Left lung (tissue), 10 donors: ENCODE measurements around the gene CORO6. TPM values are rescaled to one million over a fixed set of nuclear protein-coding genes. Genes with fewer than 3 reads are reported as not detected.

Source experiments
- ATAC-seq: fragments of 200-7000 bp; cut with Tn5 transposase; one replicate; pipeline ENCODE4 v1.9.1; 2020; ENCODE audit warnings: moderate library complexity
- DNase-seq, 4 donors: peaks; one replicate each; pipeline ENCODE4 v3.0.0-alpha.2; 2013 to 2020
- H3K27ac ChIP-seq, 2 donors: fragments of 200-600 bp; sonication (generic) in 1 of 2; one replicate each; pipeline versions ENCODE4 v1.5.0 to v1.8.0; 2020 to 2021
- H3K27me3 ChIP-seq, 2 donors: fragments of 200-600 bp; sonication (generic) in 1 of 2; one replicate each; pipeline versions ENCODE4 v1.5.0 to v1.8.0; 2020 to 2021
- H3K36me3 ChIP-seq, 2 donors: fragments of 200-600 bp; sonication (generic) in 1 of 2; one replicate each; pipeline versions ENCODE4 v1.5.0 to v1.8.0; 2020 to 2021
- H3K4me1 ChIP-seq, 2 donors: fragments of 200-600 bp; one replicate each; pipeline ENCODE4 v1.8.0; 2021
- H3K4me3 ChIP-seq, 2 donors: fragments of 200-600 bp; sonication (generic) in 1 of 2; one replicate each; pipeline versions ENCODE4 v1.5.0 to v1.8.0; 2020 to 2021; ENCODE audit warnings: mild to moderate bottlenecking in 1 of 2
- H3K9me3 ChIP-seq, 2 donors: fragments of 200-600 bp; sonication (generic) in 1 of 2; one replicate each; pipeline versions ENCODE4 v1.5.0 to v1.8.0; 2020 to 2021
- intact Hi-C, 2 donors: fragments of 100-400 bp; cut with DNase I; formaldehyde crosslinking; loops; one replicate each; pipeline versions ENCODE4 v1.11.2 to v1.14.2; 2022
- polyA plus RNA-seq, 6 donors: library from polyadenylated mRNA; unstranded; fragments of 120-200 nt; gene quantifications; one replicate each; pipeline ENCODE4 v1.2.1, GENCODE V29; 2013; ENCODE audit not compliant: insufficient read length in 6 of 6
- total RNA-seq, 2 donors: library from RNA; stranded (reverse); fragmentation: NEBNext Ultra II Directional; extraction: Animal tissue kit (Norgen Biotek cat#: 25700); gene quantifications; one replicate each; pipeline ENCODE4 v1.2.1, GENCODE V29; 2021
- TF ChIP-seq, protein P1 (sequence below), 2 donors: fragments of 200-600 bp; sonication (generic) in 1 of 2; IDR thresholded peaks; one replicate each; pipeline versions ENCODE4 v1.5.0 to v1.8.0; 2021; ENCODE audit warnings: antibody characterized with exemption in 2 of 2
- donor health status: DM: no; HTN: yes; CAD: no.
- donor health status: DM: no; HTN: no; CAD: no.

The CORO6 gene
- total and polyA plus RNA-seq, 8 donors, result 3.8 to 6.9 (median 4.2) TPM

DNA sequence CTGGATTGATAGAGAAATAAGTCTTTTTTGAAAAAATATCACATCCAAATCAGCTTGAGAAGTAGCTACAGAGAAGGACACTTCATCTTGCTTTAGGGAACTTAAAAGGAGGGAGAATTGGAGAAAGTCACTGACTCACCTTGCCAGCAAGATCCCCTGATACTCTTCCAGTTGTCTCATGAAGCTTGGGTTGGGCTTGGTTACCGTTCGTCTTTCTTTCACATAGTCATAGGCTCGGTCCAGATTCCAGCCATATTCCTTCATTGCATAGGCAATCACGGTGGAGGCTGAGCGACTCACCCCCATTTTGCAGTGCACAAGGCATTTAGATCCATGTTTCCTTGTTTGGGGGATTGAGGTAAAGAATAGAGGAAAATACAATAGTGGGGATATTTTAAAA is 25.3 kb upstream of the CORO6 start:
- Histone ChIP-seq H3K4me3 (no peak overlapping the region), H3K27me3 (no peaks in the 10 kb centered on the region), H3K9me3 (no peaks in the 10 kb centered on the region), H3K27ac (peak overlapping the region in 1 of 2 donors; percentile 13), H3K36me3 (peaks cover 0 to 88% of the 10 kb centered on the region in 2 donors), H3K4me1 (peaks cover 13 to 38% of the 10 kb centered on the region in 2 donors)
- no peak for ATAC-seq
- TF ChIP-seq, protein P1, sequence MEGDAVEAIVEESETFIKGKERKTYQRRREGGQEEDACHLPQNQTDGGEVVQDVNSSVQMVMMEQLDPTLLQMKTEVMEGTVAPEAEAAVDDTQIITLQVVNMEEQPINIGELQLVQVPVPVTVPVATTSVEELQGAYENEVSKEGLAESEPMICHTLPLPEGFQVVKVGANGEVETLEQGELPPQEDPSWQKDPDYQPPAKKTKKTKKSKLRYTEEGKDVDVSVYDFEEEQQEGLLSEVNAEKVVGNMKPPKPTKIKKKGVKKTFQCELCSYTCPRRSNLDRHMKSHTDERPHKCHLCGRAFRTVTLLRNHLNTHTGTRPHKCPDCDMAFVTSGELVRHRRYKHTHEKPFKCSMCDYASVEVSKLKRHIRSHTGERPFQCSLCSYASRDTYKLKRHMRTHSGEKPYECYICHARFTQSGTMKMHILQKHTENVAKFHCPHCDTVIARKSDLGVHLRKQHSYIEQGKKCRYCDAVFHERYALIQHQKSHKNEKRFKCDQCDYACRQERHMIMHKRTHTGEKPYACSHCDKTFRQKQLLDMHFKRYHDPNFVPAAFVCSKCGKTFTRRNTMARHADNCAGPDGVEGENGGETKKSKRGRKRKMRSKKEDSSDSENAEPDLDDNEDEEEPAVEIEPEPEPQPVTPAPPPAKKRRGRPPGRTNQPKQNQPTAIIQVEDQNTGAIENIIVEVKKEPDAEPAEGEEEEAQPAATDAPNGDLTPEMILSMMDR (IDR thresholded peaks at IDR 0.05), result no peak
- intact Hi-C loops, result no loop called here
- no peak for DNase-seq

DNA sequence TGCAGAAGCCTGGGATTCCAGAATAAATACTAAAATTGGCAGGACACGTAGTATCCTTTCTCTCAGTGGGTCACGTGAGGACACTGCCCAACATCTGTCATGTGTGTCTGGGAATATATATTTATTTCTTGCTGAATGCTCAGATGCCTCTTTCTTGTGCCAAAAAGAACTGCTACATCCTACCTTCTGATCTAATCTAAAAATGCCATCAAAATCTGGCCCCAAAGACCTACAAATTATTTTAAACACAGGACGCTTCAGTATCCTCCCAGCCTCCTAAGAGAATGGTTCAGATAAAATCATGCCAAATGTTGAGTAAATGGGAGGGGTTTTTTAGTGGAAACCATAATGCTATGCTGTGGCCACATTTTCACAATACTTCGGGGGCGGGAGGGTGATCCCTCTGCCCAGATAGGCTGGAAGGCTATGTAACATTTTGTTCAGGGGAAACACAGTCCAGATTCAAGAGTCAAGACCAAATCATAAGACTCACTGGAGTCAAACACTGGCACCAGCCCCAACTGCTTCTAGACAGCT is 22.9 kb upstream of the CORO6 start:
- intact Hi-C loops, result no loop called here
- DNase-seq (peak in 2 of 4 donors; percentile 54 to 63), ATAC-seq (peak; percentile 53)
- no peak overlapping the region for H3K4me3 ChIP-seq
- TF ChIP-seq, protein P1 (IDR thresholded peaks at IDR 0.05), result no peak
- H3K36me3 ChIP-seq, result peaks cover 0 to 68% of the 10 kb centered on the region in 2 donors
- H3K27me3 ChIP-seq, result no peaks in the 10 kb centered on the region
- H3K4me1 ChIP-seq, result peaks cover 21 to 61% of the 10 kb centered on the region in 2 donors
- peak overlapping the region; percentile 51 to 72 for H3K27ac ChIP-seq
- H3K9me3 ChIP-seq, result no peaks in the 10 kb centered on the region

DNA sequence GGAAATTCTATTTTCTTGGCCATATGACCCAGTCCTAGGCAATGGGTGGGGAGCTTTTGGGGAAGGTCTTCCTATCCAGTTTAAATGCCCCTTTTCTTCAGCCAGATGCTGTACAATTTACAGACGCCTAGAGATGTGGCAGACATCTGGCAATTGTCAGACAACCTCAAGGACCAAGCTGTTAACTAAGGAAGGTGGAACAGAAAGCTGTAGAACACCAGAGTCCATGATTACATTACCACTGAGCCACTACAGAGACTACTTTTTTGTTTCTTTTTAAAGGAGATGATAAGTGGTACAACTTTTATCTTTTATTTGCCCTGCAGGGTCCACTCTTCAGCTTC is 21.1 kb upstream of the CORO6 start:
- peak overlapping the region; percentile 28 to 72 for H3K27ac ChIP-seq

DNA sequence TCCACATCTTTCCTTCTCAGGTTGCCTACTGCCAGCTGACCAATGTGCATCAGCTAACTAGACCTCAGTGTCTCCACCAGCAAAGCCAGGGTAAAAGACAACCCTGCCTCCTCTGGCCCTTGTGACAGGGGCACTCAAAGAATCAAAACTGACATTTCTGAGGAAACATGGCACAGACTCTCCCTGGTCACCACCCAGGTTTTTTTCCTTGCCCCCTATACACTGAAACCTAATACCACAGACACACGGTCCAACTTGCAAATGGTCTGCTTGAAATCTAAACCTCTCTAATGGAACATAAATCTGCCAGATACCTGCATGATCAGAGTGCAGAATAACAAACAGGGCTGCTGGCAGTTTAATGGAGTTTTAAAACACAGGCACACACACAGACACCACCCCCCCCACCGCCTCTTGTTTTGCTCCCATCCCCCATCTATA is 19.5 kb upstream of the CORO6 start:
- no peak for ATAC-seq
- peak overlapping the region in 1 of 2 donors; percentile 72 for H3K27ac ChIP-seq
- no peaks in the 10 kb centered on the region for H3K27me3 ChIP-seq
- intact Hi-C loops, result no loop called here
- no peak for DNase-seq
- TF ChIP-seq, protein P1 (IDR thresholded peaks at IDR 0.05), result no peak
- peaks cover 30 to 79% of the 10 kb centered on the region in 2 donors for H3K4me1 ChIP-seq
- H3K4me3 ChIP-seq, result no peak overlapping the region
- H3K9me3 ChIP-seq, result no peaks in the 10 kb centered on the region
- peaks cover 0 to 44% of the 10 kb centered on the region in 2 donors for H3K36me3 ChIP-seq

More for the DNA sequence above, 21.1 kb upstream of the CORO6 start:
- Histone ChIP-seq H3K27me3 (no peaks in the 10 kb centered on the region), H3K9me3 (no peaks in the 10 kb centered on the region), H3K36me3 (peaks cover 0 to 54% of the 10 kb centered on the region in 2 donors), H3K4me1 (peaks cover 30 to 79% of the 10 kb centered on the region in 2 donors), H3K4me3 (no peak overlapping the region)
- intact Hi-C loops, result no loop called here
- TF ChIP-seq, protein P1 (IDR thresholded peaks at IDR 0.05), result no peak
- no peak for DNase-seq
- ATAC-seq, result no peak

DNA sequence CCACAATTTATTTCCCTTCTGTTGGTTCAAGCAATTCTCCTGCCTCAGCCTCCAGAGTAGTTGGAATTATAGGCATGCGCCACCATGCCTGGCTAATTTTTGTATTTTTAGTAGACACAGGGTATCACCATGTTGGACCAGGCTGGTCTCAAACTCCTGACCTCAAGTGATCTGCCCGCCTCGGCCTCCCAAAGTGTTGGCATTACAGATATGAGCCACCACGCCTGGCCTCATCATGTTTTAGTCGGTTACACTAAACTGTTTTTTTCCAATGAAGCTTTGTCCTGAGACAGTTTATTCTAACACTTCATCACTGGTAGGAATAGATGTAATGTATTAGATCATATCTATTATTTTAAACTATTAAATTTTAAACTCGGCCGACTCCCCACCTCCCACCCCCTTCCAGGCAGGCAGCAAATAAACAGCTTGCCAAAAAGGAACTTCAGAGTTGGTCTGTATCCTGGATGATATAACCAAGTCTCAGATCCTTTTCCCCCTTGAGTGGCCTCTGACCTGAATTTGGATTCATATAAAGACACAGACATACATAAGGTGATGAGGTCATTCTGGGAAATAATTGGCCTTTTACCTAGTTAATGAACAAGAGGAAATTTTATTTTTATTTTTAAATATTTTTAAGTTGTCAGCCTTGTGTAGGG is 18.4 kb upstream of the CORO6 start:
- DNase-seq (peak in 1 of 4 donors; percentile 33), ATAC-seq (no peak)
- TF ChIP-seq, protein P1 (IDR thresholded peaks at IDR 0.05), result no peak
- Histone ChIP-seq H3K27me3 (no peaks in the 10 kb centered on the region), H3K9me3 (no peaks in the 10 kb centered on the region), H3K4me1 (peaks cover 29 to 73% of the 10 kb centered on the region in 2 donors), H3K27ac (peak overlapping the region; percentile 57 to 72), H3K4me3 (no peak overlapping the region), H3K36me3 (peaks cover 0 to 44% of the 10 kb centered on the region in 2 donors)
- intact Hi-C loops, result no loop called here
